ENCODE data around the gene NTSR2.

NTSR2 gene

DNA sequence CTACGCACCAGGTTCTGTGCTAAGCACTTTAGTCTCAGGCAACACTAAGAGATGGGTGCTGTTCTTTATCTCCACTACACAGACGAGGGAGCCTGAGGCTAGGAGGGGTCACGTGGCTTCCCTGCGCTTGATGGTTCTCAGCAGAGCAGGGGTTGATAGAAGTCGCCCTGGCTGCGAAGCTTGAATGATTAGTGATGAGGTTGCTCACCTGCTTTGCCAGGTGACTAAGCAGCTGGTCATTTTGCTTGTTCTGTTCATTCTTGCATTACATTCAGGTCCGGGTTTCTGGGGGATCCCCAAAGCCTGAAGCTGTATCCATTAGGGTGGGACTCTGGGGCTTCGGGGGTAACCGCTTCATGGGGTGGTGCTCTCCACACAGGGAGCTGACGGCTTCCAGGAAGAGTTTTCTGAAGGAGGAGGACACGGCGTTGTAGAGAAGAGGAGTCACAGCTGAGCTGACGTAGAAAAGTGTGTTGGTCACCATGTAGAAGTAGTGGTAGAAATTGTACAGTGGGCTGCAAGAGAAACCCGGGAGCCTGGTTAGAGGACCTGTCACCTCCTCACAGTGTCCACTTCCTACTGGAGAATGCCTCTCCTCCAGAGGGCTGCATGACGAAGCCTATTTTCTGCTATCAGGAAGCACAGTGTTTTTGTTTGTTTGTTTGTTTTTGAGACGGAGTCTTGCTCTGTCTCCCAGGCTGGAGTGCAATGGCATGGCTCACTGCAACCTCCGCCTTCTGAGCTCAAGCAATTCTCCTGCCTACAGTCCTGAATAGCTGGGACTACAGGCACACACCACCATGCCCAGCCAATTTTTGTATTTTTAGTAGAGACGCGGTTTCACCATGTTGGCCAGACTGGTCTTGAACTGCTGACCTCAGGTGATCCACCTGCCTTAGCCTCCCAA, 11.5 kb downstream of the NTSR2 start:
- DNase-seq (ENCODE audit: low read depth in 1 of 2, low spot score in 1 of 2) = no peak

DNA sequence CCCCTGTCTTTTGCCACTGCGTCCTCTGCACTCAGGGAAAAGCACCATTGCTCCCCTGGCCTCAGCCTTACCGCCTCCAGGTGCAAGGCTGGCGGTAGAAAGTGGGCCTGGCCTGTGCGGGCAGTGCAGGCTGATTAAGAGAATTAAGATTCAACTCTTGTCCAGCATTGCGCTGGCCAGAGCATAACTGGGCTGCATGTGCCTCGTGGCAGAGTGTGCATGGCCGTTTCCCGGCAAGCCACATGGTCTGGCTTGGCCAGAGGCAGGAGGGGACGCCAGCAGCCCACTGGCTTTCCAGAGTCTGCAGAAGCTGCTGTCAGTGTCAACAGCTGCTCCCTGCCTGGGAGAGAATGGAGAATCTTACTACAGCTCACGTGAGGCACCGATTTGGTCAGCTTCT, 12.3 kb downstream of the NTSR2 start:
- no peak for DNase-seq (ENCODE audit: low read depth in 1 of 2, low spot score in 1 of 2)

DNA sequence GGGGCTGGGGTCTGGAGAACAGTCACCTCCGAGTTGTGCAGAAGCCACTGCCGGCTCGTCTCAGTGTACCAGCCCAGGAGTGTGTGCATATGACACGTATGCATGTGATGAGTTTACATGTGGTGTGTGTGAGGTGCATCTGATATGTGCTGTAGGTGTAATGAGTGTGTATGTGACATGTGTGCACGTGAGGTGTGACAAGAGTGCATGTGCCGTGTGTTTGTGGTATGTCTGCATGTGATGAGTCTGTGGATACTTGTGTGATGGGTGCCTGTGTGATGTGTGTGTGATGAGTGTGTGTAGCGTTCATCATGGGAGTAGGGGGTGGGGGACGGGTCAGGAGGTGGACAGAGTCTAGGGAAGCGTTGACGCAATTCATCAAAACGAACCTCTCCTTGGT, 12.8 kb downstream of the NTSR2 start:
- no peak for DNase-seq (ENCODE audit: low read depth in 1 of 2, low spot score in 1 of 2)

DNA sequence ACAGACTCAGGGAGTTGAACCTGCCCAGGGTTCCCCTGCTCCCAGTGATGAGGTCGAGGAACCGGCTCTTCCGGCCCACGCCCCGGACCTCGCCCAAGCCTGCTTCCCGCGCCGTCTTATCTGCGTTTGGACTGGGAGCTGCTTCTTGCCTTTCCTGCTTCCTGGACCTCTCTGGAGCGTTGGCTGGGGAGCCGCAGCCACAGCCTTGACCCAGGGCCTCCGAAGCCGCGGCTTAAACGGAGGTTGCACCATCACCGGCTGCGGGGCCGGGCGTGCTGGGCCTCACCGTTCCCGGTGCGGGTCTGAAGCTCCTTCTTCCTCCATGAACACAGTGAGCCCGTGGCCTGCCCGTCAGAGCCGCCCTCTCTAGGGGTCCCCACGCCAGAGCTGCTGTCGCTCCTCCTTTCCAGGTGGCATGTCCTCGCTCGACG, 13.3 kb downstream of the NTSR2 start:
- DNase-seq (ENCODE audit: low read depth in 1 of 2, low spot score in 1 of 2) = no peak

DNA sequence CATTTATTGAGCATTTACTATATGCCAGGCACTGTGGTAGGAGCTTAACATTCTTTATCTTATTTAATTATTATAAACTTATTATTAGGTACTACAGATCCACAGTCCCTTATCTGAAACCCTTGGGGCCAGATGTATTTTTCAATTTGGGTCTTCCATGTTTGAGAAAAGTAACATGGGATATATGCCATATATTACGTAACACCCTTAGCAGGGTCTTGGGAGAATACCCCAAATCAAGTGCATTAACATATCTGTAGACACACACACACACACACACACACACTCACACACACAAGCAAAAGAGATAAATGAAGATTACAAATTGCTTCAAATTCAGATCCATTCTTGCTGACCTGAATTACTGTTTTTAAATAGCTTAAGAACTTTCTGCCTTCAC, 13.7 kb downstream of the NTSR2 start:
- DNase-seq (ENCODE audit: low read depth in 1 of 2, low spot score in 1 of 2) = no peak

DNA sequence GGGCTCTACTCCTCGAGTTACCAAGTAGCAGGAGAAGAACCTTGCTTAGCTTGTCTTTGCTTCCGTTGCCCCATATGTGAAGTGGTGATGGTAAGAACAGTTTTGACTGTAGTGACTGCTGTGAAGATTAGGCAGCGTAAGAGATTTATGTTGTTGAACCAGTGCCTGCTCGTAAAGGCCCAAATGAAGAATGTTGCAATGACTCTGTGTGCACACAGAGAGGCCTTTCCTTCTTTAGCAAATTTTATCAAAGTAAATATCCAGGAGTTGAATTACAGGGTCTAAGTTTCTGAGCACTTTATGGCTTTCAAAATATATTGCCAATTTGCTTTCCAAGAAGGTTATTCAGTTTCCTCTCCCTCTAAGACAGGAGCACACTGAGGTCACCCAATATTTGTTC, 14.5 kb downstream of the NTSR2 start:
- DNase-seq (ENCODE audit: low read depth in 1 of 2, low spot score in 1 of 2) = no peak

DNA sequence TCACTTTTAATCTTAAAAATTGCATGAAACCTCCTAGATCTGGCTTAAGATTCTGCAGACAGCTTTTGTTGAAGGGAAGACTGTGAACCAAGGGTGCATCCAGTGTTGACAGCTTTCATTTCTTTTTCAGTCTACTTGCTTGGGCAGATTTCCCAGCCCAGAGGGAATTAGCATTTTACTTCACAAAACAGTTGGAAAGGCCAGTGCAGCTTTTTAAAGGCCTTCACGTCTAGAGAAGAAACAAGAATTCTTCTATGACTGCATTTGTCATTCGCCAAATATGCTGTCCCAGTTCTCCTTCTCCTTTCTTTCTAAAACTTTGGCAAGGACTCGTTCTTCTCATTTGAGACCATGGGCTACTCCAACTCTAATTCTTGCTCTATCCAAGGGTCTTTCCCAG, 17.4 kb downstream of the NTSR2 start:
- no peak for DNase-seq (ENCODE audit: low read depth in 1 of 2, low spot score in 1 of 2)

DNA sequence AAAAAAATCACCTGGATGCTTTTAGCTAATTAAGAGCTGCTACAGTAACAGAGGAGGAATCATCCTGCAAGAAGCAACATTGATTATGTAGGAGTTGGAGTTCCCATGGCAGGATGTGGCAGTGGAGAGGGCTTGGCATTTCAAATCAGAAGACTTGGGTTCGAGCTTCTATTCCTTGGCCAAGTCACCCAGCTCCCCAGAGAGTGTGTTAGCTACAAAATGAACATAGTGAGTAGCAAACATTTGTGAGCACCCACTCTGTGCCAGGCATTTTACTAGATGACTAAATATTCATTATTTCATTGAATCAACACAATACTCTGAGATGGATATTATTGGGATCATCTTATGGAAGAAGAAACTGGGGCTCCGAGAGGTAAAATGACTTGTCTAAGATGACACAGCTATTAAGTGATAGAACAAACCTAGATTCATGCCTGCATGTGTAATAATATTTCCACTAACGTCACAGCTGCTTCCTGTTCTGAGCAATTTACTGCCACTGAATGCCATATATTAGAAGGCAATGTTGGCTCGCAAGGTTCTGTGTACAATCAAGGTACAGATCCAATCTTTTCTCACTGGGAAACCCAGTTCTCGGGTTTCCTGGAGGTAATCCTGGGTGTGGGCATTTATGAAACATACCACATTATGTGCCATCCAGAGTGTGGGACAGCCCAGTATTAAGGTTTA, 18.0 kb downstream of the NTSR2 start:
- DNase-seq (ENCODE audit: low read depth in 1 of 2, low spot score in 1 of 2) = no peak

DNA sequence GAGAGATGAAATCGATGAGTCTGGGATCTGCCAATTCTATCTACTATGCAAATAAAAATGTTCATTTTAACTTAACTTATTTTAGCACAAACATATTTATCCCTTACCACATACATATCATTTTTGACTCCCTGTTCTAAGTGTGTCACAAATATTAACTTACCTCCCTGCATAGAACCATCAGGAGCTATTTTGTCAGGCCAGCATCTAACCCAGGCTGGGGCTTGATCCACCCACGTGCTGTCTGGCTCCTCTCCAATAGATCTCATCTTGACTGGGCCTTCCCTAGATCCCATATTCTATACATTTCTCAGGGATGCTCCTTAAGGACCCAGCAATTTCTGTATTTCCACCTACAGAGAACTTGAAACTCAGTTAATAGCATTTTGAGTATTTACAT, 20.9 kb downstream of the NTSR2 start:
- no peak for DNase-seq (ENCODE audit: low read depth in 1 of 2, low spot score in 1 of 2)

DNA sequence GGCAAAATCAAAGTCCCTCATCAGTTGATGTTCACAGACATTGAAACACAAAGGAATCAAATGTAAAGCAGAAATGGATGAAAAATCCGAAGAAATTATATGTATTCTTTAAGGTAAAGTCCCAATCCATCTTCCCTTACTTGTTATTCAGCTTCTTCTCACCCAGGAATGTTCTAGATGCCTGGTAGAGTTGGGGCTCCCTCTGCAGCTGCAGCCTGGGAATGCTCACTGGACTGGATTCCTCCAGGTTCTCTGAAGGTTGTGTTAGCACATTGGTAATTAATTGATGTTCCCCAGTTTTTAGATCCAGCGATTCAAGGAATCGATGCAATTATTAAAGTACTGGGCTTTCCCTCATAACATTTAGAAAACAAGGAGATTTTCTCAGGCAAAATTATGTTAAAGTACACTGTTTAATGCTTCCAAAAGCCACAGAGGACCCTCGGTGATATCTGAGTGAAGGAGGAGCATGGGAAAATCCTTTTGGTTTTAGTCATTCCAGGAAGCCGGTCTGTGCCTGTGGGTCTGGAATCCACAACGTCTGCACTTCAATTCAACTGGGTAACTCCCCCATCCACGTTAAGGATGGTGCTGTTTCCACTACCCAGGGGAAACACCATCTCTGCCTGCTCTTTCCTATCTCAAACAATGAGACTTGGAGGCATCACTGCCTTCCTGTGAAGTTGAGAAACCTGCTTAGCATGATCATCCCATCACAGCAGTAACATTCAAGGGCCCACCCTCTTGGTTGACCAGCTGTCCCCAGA, 22.0 kb downstream of the NTSR2 start:
- no peak for DNase-seq (ENCODE audit: low read depth in 1 of 2, low spot score in 1 of 2)

DNA sequence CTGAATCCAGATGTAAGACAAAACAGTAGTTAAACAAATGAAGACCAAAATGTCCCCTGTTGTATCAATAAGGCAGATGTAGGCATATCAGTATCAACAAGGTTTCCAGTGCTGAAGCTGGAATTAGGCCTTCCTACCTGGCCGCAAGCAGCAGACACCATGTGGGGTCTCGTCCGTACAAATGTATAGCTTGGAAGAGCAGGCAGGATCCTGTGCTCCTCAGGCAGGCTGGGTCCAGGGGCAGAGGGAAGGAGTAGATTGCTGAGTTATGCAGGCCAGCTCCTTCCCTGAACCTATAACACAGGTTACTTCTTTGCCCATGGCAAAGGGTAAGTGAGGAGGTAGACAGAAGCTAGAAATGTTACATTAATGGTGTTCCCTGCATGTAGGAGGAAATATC, 23.5 kb downstream of the NTSR2 start:
- no peak for DNase-seq (ENCODE audit: low read depth in 1 of 2, low spot score in 1 of 2)

DNA sequence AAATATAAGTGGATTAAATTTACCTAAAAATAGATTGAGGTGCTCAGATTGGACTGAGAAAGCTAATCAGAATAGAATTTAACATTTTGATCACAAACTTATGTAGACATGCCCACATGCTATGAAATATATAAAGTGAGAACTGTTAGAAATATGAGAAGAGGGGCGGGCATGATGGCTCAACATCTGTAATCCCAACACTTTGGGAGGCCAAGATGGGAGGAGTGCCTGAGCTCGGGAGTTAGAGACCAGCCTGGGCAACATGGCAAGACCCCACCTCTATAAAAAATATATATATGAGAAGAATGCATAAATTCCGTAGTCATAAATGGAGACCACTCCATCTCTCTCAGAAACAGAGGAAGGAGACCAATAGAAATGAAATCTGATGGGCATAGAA, 25.7 kb downstream of the NTSR2 start:
- DNase-seq (ENCODE audit: low read depth in 1 of 2, low spot score in 1 of 2) = no peak

DNA sequence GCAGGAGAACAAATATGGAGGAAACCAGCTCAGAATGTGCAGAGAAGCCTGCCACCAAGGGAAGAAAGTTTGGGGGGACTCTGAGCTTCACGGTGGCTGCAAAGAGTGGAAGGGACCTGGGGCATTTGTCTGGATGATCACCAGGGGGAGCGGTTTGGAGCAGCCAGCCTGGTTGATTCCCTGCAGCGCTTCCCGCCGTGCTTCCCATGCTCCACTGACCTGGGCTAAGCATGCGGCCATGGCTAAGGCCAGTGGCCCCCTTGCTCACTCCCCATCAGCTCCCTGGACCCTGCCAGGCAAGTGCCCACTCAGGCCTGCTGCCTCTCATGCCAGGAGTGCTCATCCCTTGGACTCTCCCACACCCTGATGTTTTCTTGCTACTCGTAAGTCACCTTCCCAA, 27.0 kb downstream of the NTSR2 start:
- no peak for DNase-seq (ENCODE audit: low read depth in 1 of 2, low spot score in 1 of 2)

DNA sequence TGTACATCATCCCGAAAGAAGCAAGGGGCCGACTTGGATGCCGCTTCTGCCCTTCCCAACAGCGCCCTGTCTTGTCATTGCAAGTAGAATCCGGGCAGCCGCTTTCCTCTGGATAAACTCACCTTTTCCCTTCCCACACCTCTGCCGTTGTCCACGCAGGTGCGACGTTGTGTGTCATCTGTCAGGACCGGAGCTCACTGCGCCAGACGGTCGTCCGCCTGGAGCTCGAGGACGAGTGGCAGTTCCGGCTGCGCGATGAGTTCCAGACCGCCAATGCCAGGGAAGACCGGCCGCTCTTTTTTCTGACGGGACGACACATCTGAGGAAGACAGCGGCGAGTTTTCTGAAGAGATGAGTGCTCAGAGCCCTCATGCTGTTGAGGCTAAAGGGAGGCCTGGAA, 29.9 kb downstream of the NTSR2 start:
- no peak for DNase-seq (ENCODE audit: low read depth in 1 of 2, low spot score in 1 of 2)

DNA sequence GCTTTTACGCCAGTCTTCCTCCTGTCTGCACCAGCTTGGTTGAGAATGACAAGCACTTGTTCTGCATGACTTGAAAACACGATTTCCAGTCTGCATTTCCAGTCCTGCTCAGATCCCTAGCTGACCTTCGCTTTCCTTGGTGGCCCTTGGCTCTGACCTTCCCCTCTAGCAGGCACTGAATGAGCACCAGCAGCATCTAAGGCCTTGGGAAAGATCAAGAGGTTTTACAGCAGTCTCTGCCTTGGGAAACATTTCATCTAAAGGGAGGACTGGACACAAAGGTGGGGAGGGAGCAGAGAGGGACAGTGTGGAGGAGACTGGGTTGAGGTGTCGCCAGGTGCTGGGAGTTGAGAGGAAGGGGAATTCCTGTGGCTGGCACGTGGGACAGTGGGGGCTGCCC, 30.5 kb downstream of the NTSR2 start:
- DNase-seq (ENCODE audit: low read depth in 1 of 2, low spot score in 1 of 2) = no peak

DNA sequence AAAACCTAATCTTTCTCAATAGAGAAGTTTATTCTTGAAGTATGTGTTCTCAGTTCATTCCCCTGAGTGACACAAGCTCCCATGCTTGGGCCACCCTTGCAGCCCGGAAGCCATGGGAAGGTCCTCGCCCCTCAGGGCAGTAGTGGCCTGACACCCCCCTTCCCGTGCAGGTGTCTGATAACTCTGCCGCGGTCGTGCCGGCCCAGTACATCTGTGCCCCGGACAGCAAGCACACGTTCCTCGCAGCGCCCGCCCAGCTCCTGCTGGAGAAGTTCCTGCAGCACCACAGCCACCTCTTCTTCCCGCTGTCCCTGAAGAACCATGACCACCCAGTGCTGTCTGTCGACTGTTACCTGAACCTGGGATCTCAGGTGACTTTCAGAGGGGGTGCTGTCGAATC, 32.4 kb downstream of the NTSR2 start:
- DNase-seq (ENCODE audit: low read depth in 1 of 2, low spot score in 1 of 2) = no peak

DNA sequence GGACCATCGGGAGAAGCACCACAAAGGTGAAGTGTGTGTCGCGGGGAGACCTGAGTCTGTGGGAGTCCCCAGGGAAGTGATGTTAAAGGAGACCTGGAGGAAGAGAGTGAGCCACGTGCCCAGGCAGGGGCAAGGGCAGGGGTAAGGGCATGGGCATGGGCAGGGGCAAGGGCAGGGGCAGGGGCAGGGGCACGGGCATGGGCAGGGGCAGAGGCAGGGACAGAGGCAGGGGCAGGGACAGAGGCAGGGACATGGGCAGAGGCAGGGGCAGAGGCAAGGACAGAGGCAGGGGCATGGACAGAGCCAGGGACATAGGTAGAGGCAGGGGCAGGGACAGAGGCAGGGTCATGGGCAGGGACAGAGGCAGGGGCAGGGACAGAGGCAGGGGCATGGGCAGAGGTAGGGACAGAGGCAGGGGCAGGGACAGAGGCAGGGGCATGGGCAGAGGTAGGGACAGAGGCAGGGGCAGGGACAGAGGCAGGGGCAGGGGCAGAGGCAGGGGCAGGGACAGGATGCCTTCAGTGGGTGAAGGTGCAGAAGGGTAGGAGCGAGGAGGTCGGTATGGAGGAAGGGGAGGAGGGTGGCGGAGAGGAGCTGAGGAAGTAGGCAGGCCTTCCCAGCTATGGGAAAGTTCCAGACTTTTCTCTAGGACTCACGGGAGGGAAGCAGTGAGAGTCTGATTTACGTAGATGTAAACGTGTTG, 33.3 kb downstream of the NTSR2 start:
- no peak for DNase-seq (ENCODE audit: low read depth in 1 of 2, low spot score in 1 of 2)

DNA sequence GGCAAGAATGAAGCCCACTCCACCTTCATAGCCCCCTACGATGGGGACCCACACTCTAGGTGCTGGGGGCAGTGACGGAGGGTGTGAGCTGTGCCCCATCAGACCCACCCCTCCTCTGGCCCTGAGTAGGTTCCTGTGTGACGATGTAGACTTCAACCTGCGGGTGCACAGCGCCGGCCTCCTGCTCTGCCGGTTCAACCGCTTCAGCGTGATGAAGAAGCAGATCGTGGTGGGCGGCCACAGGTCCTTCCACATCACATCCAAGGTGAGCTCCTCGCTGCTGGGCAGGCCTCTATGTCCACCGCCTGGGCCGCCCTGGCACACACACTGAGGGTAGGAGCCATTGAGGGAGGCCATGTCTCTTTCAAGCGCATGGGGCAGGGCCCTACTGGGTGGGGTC, 34.9 kb downstream of the NTSR2 start:
- DNase-seq (ENCODE audit: low read depth in 1 of 2, low spot score in 1 of 2) = no peak

DNA sequence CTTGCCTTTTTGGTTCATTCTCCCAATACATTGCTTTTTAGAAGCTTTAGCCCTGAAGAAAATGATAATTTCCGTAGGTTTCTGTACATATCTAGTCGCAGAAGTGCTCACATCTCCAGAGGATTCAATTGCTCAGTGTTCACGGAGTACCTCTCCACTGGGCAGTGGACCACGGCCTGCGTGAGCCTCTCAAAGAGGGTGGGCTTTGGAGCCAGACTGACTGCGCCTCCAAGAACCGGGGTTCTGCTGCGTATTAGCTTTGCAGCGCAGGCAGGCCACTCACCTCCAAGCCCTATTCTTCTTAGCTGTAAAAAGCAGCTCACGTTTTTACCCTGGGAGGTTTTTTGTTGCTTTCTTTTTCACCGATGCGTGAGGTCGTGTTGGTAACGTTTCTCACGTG, 35.4 kb downstream of the NTSR2 start:
- DNase-seq (ENCODE audit: low read depth in 1 of 2, low spot score in 1 of 2) = no peak

DNA sequence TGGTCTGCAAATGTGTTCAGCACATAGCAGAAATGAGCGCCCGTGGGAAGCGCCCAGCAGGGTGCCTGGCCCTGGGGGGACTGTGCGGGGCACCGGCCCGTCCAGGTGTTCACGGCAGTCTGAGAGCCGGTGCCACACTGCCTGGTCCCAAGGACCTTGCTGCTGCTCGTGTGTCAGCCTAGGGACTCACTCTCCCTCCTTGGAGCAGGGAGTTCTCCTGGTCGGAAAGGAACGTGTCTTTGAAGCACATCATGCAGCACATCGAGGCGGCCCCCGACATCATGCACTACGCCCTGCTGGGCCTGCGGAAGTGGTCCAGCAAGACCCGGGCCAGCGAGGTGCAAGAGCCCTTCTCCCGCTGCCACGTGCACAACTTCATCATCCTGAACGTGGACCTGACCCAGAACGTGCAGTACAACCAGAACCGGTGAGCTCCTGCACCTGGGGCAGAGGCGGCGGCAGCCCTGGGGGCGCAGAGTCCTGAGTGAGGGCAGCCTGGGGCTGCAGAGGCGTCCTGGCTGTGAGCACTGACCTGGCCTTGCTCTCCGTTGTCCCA, 36.0 kb downstream of the NTSR2 start:
- DNase-seq (ENCODE audit: low read depth in 1 of 2, low spot score in 1 of 2) = no peak

DNA sequence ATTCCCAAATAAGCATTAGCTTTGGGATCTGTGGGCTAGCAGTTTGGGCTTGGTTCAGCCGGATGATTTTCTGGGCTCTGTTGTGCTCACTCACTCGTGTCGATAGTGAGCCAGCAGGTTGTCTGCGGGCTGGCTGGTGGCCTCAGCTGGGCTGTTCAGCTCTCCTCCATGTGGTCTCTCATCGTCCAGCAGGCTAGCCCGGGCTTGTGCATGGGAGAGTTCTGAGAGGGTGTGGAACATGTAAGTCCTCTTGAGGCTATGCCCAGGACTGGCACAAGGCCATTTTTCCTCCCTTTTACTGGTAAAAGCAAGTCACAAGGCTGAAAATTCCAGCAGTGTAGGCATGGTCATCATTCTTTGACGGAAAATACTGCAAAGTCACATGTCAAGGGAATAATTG, 38.5 kb downstream of the NTSR2 start:
- no peak for DNase-seq (ENCODE audit: low read depth in 1 of 2, low spot score in 1 of 2)
